AG04449 (cell line): ENCODE measurements around the gene ATG7.

Experiments
- CTCF ChIA-PET: fragments of 350-600 bp; formaldehyde crosslinking; extraction: SDS; loops from one replicate; lab custom pipeline; 2021; ENCODE audit warnings: antibody characterized with exemption; lab: Yijun Ruan, JAX
- POLR2A ChIA-PET: fragments of 400-600, 350-600 bp; formaldehyde crosslinking; extraction: SDS; loops from one replicate; lab custom pipeline; 2020; ENCODE audit warnings: antibody characterized with exemption, inconsistent platforms; lab: Yijun Ruan, JAX
- DNase-seq: peaks from one replicate; pipeline ENCODE4 v3.0.0-alpha.2; 2010; ENCODE audit warnings: low read depth, low spot score
- H3K4me3 ChIP-seq: 2 replicates; pipeline ENCODE4 v1.5.1; 2011; ENCODE audit warnings: low read depth, mild to moderate bottlenecking, control low read depth, low read length
- TF ChIP-seq, protein P1 (sequence below): IDR thresholded peaks from one replicate; pipeline ENCODE4 v1.5.1; 2011; ENCODE audit warnings: mild to moderate bottlenecking, moderate library complexity, low read length, control low read depth, inconsistent platforms; ENCODE audit not compliant: insufficient read depth; ENCODE audit errors: missing control alignments

ATG7 gene

DNA sequence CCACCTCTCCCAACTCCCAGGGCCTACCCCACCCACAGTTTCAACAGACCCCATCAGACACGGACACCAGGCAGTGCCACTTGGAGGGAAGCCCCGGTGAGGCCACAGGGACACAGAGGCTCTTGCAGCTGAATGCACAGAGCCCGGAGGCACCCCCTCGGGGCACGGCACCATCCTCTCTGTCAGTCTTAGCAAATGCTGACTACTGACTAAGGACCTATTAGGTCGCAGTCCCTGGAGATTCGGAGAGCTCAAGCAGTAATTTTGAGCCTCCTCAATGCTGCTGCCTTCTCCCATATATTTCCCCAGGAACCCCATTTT is 291.6 kb downstream of the ATG7 start:
- TF ChIP-seq, protein P1, sequence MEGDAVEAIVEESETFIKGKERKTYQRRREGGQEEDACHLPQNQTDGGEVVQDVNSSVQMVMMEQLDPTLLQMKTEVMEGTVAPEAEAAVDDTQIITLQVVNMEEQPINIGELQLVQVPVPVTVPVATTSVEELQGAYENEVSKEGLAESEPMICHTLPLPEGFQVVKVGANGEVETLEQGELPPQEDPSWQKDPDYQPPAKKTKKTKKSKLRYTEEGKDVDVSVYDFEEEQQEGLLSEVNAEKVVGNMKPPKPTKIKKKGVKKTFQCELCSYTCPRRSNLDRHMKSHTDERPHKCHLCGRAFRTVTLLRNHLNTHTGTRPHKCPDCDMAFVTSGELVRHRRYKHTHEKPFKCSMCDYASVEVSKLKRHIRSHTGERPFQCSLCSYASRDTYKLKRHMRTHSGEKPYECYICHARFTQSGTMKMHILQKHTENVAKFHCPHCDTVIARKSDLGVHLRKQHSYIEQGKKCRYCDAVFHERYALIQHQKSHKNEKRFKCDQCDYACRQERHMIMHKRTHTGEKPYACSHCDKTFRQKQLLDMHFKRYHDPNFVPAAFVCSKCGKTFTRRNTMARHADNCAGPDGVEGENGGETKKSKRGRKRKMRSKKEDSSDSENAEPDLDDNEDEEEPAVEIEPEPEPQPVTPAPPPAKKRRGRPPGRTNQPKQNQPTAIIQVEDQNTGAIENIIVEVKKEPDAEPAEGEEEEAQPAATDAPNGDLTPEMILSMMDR, result no peak
- ChIA-PET POLR2A (no interaction called here), CTCF (interaction anchor here (1.4 to 4.1 kb wide), 3 partner anchors 88 to 272 kb away, joined by 4 to 19 read pairs (median 5); no protein-coding TSS in a partner anchor)
- DNase-seq, result no peak
- H3K4me3 ChIP-seq, result no peak overlapping the region

DNA sequence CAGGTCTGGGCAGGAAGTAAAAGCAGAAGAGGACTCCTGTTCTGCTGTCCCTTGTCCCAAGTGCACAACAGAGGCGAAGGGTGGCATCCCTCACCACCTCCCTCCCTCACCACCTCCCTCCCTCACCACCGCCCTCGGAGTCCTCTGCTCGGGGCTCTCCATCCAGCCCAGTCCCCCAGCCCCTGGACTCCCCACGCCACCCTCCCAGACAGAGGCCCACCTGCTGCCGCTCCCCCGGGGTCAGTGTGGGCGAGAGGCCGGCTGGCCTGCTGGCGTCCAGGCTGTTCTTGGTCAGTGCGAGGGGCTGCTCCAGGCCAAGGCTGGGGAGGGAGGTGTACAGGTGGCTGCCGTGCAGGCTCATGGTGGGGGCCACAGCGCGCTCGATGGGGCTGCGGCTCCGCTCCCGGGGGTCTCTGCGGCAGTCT is 292.4 kb downstream of the ATG7 start:
- no peak overlapping the region for H3K4me3 ChIP-seq
- POLR2A ChIA-PET, result no interaction called here
- CTCF ChIA-PET, result interaction anchor here (1.2 to 4.1 kb wide), 3 partner anchors 73 to 185 kb away, joined by 4 to 19 read pairs (median 5); no protein-coding TSS in a partner anchor
- TF ChIP-seq, protein P1, result no peak
- no peak for DNase-seq

DNA sequence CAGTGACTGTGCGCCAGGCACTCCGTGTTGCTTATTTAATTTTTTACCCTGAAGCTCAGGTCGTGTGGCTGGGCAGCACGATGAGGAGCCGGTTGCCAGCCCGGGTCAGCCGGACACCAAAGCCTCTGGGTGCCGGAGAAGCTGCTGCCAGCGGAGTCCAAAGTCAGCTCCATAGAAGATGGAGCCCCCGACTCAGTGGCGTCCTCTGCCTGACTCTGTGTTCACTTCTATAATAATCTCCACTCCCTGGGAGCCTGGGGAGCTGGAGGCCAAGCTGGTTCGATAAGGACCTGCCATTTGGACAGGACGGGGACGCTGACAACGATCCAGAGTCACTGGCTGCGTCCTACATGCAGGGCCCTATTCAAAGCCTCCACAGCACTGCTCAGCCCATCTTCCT is 292.9 kb downstream of the ATG7 start:
- no peak for DNase-seq
- POLR2A ChIA-PET, result no interaction called here
- H3K4me3 ChIP-seq, result no peak overlapping the region
- CTCF ChIA-PET, result interaction anchor here (1.2 to 2.0 kb wide), 2 partner anchors 73 to 186 kb away, joined by 4 to 5 read pairs; no protein-coding TSS in a partner anchor
- TF ChIP-seq, protein P1, result no peak

DNA sequence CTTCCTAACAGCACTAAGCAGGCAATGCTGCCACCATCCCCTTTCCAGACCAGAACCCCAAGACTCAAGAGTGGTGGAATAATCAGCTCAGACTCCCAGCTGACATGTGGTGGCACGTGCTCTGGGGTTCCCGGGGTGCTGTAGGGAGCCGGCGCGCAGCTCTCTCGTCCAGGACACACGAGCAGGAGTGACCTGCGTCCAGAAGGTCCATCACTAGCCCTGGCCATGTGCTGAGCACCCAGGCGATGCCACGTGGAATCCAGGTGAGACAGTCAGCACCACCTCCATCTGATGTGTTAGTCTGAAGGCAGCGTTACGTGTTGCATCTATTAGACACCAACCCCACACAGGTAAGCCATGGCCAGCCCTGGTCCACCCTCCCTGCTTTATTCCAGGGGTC is 293.3 kb downstream of the ATG7 start:
- POLR2A ChIA-PET, result no interaction called here
- DNase-seq, result no peak
- TF ChIP-seq, protein P1, result no peak
- CTCF ChIA-PET, result interaction anchor here (1.2 to 2.0 kb wide), 2 partner anchors 72 to 186 kb away, joined by 4 to 5 read pairs; no protein-coding TSS in a partner anchor
- H3K4me3 ChIP-seq, result no peak overlapping the region

DNA sequence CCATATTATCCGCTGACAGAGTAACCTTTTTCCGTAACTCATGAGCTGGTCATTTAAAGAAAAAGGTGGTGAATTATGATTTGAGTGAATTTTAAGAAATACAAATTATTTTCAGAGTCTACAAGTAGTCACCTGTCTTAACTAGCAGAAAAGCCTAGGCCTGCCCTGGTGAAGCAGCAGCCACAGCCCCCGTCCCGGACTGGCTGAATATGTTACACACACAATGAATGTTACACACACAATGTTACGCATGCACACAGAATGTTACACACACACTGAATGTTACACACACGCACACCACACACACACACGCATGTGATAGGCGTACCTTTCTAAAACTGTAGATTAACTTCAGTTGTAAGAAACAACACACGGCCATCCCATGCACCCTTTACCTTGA is 293.7 kb downstream of the ATG7 start:
- TF ChIP-seq, protein P1, result no peak
- no peak for DNase-seq
- H3K4me3 ChIP-seq, result no peak overlapping the region
- ChIA-PET CTCF (interaction anchor here (2.0 kb wide), 1 partner anchor 187 kb away, joined by 5 read pairs; no protein-coding TSS in a partner anchor), POLR2A (interaction anchor here (0.8 kb wide), 1 partner anchor 78 kb away, joined by 3 read pairs; the partner anchor contains the start of gene VGLL4)

DNA sequence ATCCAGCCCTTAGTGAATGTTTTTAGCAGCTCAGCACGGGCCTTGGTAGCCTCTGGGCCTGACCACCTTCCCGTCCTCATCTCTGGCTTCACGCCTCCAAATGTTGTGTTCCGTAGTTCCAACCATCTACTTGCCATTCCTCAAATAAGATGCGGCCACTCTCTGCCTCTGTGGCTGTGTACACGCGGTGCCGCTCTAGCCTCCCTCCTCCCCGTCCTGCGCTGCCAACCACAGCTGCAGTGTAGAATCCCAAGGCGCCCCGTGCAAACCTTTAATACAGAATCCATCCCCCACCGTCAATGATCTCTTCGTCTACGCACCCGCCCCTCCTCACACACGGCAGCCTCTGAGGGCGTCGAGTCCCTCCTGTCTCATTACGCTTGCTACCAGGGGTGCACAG is 294.3 kb downstream of the ATG7 start:
- POLR2A ChIA-PET, result interaction anchor here (0.8 kb wide), 1 partner anchor 77 kb away, joined by 3 read pairs; the partner anchor contains the start of gene VGLL4
- DNase-seq, result no peak
- H3K4me3 ChIP-seq, result no peak overlapping the region
- CTCF ChIA-PET, result interaction anchor here (2.0 kb wide), 1 partner anchor 187 kb away, joined by 5 read pairs; no protein-coding TSS in a partner anchor
- TF ChIP-seq, protein P1, result no peak
